ENCODE measurements around the gene BTNL8.
A peak's percentile ranks its signal among the peaks of the same experiment; 100 is the strongest.

The BTNL8 gene

GRCh38 chr5:180898621-180899246, at the start of gene BTNL8:
BTNL8 (plus strand) TSS chr5:180899159; CDS start chr5:180899311, 152 bp downstream.
- DNase-seq = no peak

- no peak for DNase-seq
Measured at GRCh38 chr5:180849827-180850226, 49.1 kb upstream of the BTNL8 start.

GRCh38 chr5:180850434-180851078, 48.4 kb upstream of the BTNL8 start:
- no peak for DNase-seq

- DNase-seq = no peak
Measured at GRCh38 chr5:180852495-180852894, 46.5 kb upstream of the BTNL8 start.

- DNase-seq = no peak
Measured at GRCh38 chr5:180853121-180853847, 45.7 kb upstream of the BTNL8 start.

- no peak for DNase-seq
Measured at GRCh38 chr5:180853848-180854176, 45.1 kb upstream of the BTNL8 start.

- DNase-seq = no peak
Measured at GRCh38 chr5:180858586-180858985, 40.4 kb upstream of the BTNL8 start.

GRCh38 chr5:180860273-180860886, 38.6 kb upstream of the BTNL8 start:
- no peak for DNase-seq

GRCh38 chr5:180860887-180861822, 37.8 kb upstream of the BTNL8 start, which contains the start of gene ZFP62:
ZFP62 (minus strand) TSS chr5:180861276; CDS start chr5:180861219, 57 bp downstream.
- DNase-seq = peak; percentile 95

- no peak for DNase-seq
Measured at GRCh38 chr5:180862645-180863044, 36.3 kb upstream of the BTNL8 start.

GRCh38 chr5:180865981-180866695, 32.8 kb upstream of the BTNL8 start:
- DNase-seq = no peak

- DNase-seq = no peak
Measured at GRCh38 chr5:180866985-180867384, 32.0 kb upstream of the BTNL8 start.

- DNase-seq = peak; percentile 84
Measured at GRCh38 chr5:180868960-180869359, 30.0 kb upstream of the BTNL8 start.

GRCh38 chr5:180869587-180869986, 29.4 kb upstream of the BTNL8 start:
- no peak for DNase-seq

GRCh38 chr5:180870276-180871068, 28.5 kb upstream of the BTNL8 start:
- DNase-seq = no peak

- DNase-seq = no peak
Measured at GRCh38 chr5:180872419-180872818, 26.5 kb upstream of the BTNL8 start.

- DNase-seq = no peak
Measured at GRCh38 chr5:180873615-180874520, 25.1 kb upstream of the BTNL8 start.

- no peak for DNase-seq
Measured at GRCh38 chr5:180874804-180875582, 24.0 kb upstream of the BTNL8 start.

GRCh38 chr5:180875860-180876426, 23.0 kb upstream of the BTNL8 start:
- no peak for DNase-seq

Data from right forelimb (tissue), 1 donor.